ENCODE results near the gene IRX4. TPM values are rescaled to one million over a fixed set of nuclear protein-coding genes. Genes with fewer than 3 reads are reported as not detected.
"Not testable (repeated sequence)": the region's sequence is repeated elsewhere in the genome, so short reads cannot be mapped to it uniquely, and the experiment has no call there.

Gene IRX4
- total RNA-seq, 1 donor from 2014 or later: not detected

- intact Hi-C loops (cut with micrococcal nuclease): no loop called here
Measured at GRCh38 chr5:1864896-1865440, 17.8 kb downstream of the IRX4 start.

- intact Hi-C loops (cut with micrococcal nuclease): no loop called here
Measured at GRCh38 chr5:1860949-1861348, 21.8 kb downstream of the IRX4 start.

GRCh38 chr5:1860021-1860610, 22.6 kb downstream of the IRX4 start:
- intact Hi-C loops (cut with micrococcal nuclease): no loop called here

GRCh38 chr5:1859099-1859498, 23.6 kb downstream of the IRX4 start:
- intact Hi-C loops (cut with micrococcal nuclease): no loop called here

- intact Hi-C loops (cut with micrococcal nuclease): no loop called here
Measured at GRCh38 chr5:1858436-1858835, 24.3 kb downstream of the IRX4 start.

- intact Hi-C loops (cut with micrococcal nuclease): no loop called here
Measured at GRCh38 chr5:1857256-1857600, 25.5 kb downstream of the IRX4 start.

- intact Hi-C loops (cut with micrococcal nuclease): no loop called here
Measured at GRCh38 chr5:1856596-1857255, 26.0 kb downstream of the IRX4 start.

- intact Hi-C loops (cut with micrococcal nuclease): no loop called here
Measured at GRCh38 chr5:1855596-1855995, 27.1 kb downstream of the IRX4 start.

- intact Hi-C loops (cut with micrococcal nuclease): no loop called here
Measured at GRCh38 chr5:1855075-1855474, 27.6 kb downstream of the IRX4 start.

- intact Hi-C loops (cut with micrococcal nuclease): no loop called here
Measured at GRCh38 chr5:1853531-1853930, 29.2 kb downstream of the IRX4 start.

GRCh38 chr5:1852324-1852947, 30.3 kb downstream of the IRX4 start:
- intact Hi-C loops (cut with micrococcal nuclease): no loop called here

GRCh38 chr5:1851290-1851934, 31.3 kb downstream of the IRX4 start:
- intact Hi-C loops (cut with micrococcal nuclease): no loop called here

GRCh38 chr5:1850324-1851154, 32.2 kb downstream of the IRX4 start:
- intact Hi-C loops (cut with micrococcal nuclease): no loop called here

GRCh38 chr5:1847611-1848010, 35.1 kb downstream of the IRX4 start:
- intact Hi-C loops (cut with micrococcal nuclease): no loop called here

GRCh38 chr5:1847056-1847455, 35.7 kb downstream of the IRX4 start:
- intact Hi-C loops (cut with micrococcal nuclease): no loop called here

GRCh38 chr5:1846583-1846982, 36.1 kb downstream of the IRX4 start:
- intact Hi-C loops (cut with micrococcal nuclease): no loop called here

- intact Hi-C loops (cut with micrococcal nuclease): no loop called here
Measured at GRCh38 chr5:1845696-1846095, 37.0 kb downstream of the IRX4 start.

GRCh38 chr5:1844708-1845436, 37.9 kb downstream of the IRX4 start:
- intact Hi-C loops (cut with micrococcal nuclease): no loop called here

- intact Hi-C loops (cut with micrococcal nuclease): not testable (repeated sequence)
Measured at GRCh38 chr5:1843761-1844160, 39.0 kb downstream of the IRX4 start.

GRCh38 chr5:1842004-1842819, 40.5 kb downstream of the IRX4 start:
- intact Hi-C loops (cut with micrococcal nuclease): no loop called here
